Coronary artery (tissue), 2 donors: Measurements from ENCODE around the gene MAML3.

Experiments
- DNase-seq: peaks from one replicate; pipeline ENCODE4 v3.0.0-alpha.2; 2017; ENCODE audit warnings: low spot score
- H3K27ac ChIP-seq, 2 donors: fragments of 200-600 bp; sonication (generic); one replicate each; pipeline ENCODE4 v1.5.1; 2016 to 2019
- H3K4me3 ChIP-seq: fragments of 200-600 bp; sonication (generic); 2 replicates; pipeline ENCODE4 v1.5.1; 2016; ENCODE audit warnings: mild to moderate bottlenecking, moderate library complexity
- CTCF ChIP-seq: fragments of 200-600 bp; sonication (generic); IDR thresholded peaks from one replicate; pipeline ENCODE4 v1.5.1; 2019; ENCODE audit warnings: antibody characterized with exemption

Gene MAML3

GRCh38 chr4:140186651-140187315 is 32.8 kb upstream of the MAML3 start:
- H3K27ac ChIP-seq, result no peak overlapping the region
- DNase-seq, result no peak
- H3K4me3 ChIP-seq, result no peak overlapping the region
- TF ChIP-seq CTCF, result no peak

GRCh38 chr4:140186082-140186438 is 32.1 kb upstream of the MAML3 start:
- no peak overlapping the region for H3K27ac ChIP-seq
- no peak overlapping the region for H3K4me3 ChIP-seq
- TF ChIP-seq CTCF, result no peak
- no peak for DNase-seq

- Histone ChIP-seq H3K27ac (no peak overlapping the region), H3K4me3 (no peak overlapping the region)
- DNase-seq, result no peak
- no peak for TF ChIP-seq CTCF
Measured at GRCh38 chr4:140185412-140186081, 31.6 kb upstream of the MAML3 start.

- Histone ChIP-seq H3K27ac (no peak overlapping the region), H3K4me3 (no peak overlapping the region)
- TF ChIP-seq CTCF, result no peak
- DNase-seq, result no peak
Measured at GRCh38 chr4:140183270-140183669, 29.3 kb upstream of the MAML3 start.

GRCh38 chr4:140180577-140180976 is 26.6 kb upstream of the MAML3 start:
- H3K4me3 ChIP-seq, result no peak overlapping the region

GRCh38 chr4:140176735-140177134 is 22.8 kb upstream of the MAML3 start:
- DNase-seq, result no peak
- no peak overlapping the region for H3K4me3 ChIP-seq
- TF ChIP-seq CTCF, result no peak
- no peak overlapping the region for H3K27ac ChIP-seq

More at GRCh38 chr4:140180577-140180976, 26.6 kb upstream of the MAML3 start:
- DNase-seq, result no peak
- H3K27ac ChIP-seq, result no peak overlapping the region
- TF ChIP-seq CTCF, result no peak

GRCh38 chr4:140174543-140174942 is 20.6 kb upstream of the MAML3 start:
- no peak for TF ChIP-seq CTCF

More at GRCh38 chr4:140174543-140174942, 20.6 kb upstream of the MAML3 start:
- no peak overlapping the region for H3K4me3 ChIP-seq
- no peak overlapping the region for H3K27ac ChIP-seq
- DNase-seq, result no peak
